HG03159 (cell line): ENCODE data around the gene MAPK13.
"Not testable (repeated sequence)": the region's sequence is repeated elsewhere in the genome, so short reads cannot be mapped to it uniquely, and the experiment has no call there.

Experiments
- ATAC-seq: cut with Tn5 transposase; IDR thresholded peaks from one replicate; pipeline ENCODE4 v1.9.1; 2021; ENCODE audit warnings: mild to moderate bottlenecking, moderate library complexity; ENCODE audit not compliant: unreplicated experiment

MAPK13 gene

DNA sequence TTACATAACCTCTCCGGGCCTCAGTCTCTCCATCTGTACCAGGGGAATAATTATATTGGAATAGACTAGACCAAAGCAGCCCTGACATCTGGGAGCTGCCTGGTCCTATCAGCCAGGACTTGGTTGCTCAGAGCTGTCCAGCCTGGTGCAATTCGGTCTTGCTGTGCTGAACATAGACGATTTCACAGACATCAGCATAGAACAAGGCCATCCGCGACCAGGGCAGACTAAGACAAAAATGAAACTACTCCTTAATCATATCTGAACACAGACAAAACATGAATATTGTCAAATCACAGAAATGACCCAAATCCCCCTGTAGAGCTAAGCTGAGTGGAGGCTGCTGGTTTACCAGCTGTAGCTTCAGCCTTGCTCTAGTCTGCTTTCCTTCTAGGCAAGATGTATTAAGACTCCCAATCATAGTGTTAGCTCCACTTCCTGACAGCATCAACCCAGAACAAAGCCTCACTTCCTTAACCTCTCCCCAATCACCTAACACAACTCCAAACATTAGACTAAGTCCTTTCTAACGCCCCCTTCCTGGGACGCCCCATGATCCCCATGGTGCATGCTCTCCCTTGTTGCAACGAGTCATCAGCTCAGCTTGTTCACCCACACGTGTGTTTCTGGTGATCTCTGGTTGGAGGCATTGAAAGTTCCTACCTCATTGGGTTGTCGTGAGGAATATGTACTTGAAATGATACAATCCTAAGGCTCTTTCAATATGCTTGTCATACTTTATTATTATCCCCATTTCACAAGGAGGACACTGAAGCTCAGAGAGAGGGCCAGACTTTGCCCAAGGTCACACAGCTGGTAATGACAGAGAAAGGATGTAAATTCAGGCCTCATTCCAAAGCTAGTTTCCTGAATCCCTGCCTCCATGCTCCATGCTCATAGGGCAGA lies 3.5 kb upstream of the MAPK13 start:
- no peak for ATAC-seq

DNA sequence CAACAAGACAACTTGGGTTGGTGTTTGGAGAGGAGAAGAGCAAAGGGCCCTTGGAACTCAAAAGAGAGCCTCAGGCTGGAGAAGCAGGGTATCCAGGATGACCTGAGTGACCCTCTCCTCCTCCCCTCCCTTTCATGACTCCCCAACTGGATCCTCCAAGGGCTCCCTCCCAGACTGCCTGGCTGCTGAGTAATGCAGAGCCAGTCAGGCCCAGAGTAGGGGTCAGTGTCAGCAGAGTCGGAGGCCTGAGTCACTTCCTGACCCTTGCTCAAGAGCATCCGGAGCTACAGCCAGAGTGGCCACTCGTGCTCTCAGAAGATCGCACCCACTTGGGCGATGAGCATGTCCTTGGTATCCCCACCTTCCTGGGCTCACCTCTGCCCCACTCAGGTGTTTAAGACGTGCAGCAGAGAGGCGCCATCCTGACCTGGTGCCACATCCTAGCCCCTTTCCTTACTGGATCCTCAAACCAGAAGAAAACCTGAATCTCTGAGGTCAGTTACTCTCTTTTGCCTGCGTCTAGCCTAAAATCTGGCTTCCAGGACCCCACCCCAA lies 2.8 kb upstream of the MAPK13 start:
- ATAC-seq = no peak

DNA sequence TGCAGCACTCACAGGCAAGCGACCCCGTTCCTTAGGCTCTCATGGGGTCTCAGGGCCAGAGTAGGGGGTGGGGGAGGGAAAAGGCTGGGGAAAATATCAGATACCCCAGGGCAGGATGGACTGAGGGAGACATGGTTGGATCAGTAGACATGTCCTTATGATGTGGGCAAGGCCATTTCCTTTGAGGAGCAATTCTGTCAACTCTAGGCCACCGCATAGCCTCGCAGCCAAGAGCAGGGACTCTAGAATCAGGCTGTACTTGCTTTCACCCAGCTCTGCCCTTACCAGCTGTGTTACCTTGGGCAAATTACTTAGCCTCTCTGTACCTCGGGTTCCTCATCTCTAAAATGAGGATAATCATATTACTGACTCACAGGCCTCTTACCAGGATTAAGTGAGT lies 2.2 kb upstream of the MAPK13 start:
- ATAC-seq = no peak

DNA sequence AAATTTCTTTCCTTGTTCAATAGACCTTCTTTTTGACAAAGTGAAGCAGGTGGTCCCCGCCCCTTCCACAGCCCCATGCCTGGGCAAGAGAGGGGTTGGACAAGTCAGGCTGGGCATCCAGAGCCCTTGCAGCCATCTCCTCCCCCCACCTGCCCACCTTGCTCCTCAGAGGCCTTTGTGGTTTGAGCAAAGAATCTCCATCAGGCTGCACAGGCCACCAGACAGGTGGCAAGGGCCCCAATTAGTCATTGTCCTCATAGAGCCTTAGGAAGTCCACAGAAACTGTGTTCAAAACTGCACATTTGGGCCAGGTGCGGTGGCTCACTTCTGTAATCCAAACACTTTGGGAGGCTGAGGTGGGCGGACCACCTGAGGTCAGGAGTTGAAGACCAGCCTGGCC lies 1.5 kb upstream of the MAPK13 start:
- ATAC-seq = no peak

DNA sequence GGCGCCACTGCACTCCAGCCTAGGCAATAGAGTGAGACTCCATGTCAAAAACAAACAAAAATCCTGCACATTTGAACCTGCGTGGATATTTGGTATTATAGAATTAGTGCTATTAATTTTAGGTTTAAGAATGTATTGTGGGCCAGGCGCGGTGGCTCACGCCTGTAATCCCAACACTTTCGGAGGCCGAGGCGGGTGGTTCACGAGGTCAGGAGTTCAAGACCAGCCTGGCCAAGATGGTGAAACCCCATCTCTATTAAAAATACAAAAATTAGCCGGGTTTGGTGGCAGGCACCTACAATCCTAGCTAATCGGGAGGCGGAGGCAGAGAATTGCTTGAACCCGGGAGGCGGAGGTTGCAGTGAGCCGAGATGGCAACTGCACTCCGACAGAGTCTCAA lies 979 bp upstream of the MAPK13 start:
- not testable (repeated sequence) for ATAC-seq

DNA sequence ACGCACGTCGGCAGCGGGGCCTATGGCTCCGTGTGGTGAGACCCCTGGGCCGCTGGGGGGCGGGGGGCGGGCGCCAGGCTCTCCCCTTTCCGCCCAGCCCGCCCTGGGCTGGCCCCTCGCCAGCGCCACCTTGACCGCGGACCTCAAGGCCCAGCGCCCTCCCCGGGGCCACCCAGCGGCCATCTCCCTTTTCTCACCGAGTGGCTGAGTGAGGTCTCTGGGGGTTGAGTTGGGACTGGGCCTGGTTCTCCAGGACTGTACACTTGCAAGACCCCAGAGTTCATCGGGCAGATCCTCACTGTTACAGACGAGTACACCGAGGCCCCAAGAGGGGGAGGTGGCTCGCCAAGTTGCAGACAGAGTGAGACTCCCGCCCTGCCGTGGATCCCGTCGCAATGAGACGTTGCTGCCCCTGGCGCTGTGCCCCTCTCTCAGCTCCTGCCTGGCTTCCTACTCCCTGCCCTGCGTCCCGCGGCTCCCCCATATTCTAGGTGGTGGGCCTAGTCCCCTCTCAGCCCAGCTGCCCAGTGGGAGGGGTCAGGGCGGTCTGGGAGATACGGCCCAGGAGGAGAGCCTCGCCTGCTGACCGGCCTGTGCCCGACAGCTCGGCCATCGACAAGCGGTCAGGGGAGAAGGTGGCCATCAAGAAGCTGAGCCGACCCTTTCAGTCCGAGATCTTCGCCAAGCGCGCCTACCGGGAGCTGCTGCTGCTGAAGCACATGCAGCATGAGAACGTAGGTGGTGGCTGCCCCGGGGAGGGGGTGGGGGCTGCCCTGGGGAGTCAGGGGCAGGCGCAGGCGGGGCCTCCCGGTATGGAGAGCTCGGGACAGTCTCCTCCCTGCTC lies 576 bp downstream of the MAPK13 start:
- peak; percentile 13 for ATAC-seq

DNA sequence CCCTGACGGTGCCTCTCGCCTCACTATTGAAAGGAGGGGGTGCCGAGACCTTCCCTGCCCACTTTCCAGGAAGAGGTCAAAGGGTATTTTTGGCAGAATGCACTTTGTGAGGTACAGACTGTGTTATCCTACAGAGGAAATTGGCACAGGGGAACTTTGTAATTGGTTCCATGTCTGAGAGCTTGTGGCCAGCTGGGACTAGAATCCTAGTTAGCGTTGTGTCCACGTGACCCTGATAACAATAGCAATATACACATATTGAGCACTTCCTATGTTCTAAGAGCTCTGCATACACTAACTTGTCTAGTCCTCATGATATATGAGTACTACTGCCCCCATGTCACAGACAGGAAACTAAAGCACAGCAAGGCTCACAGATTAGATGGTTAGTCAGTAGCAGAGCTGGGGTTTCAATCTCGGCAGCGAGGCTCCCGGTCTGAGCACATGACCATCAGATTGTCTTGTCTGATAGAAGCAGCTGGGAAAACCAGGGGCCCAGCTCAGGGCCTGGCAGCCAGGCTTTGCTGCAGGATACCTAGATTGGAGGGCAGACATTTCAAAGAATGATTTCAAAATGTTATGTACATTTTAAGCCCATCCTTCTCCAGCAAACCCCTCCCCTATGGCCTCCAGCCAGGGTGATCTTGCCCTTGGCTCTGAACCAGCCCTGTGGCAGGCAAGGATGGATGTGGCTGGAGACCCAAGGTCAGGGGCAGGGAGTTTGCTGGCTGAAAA lies 1.4 kb downstream of the MAPK13 start:
- ATAC-seq = peak; percentile 87

DNA sequence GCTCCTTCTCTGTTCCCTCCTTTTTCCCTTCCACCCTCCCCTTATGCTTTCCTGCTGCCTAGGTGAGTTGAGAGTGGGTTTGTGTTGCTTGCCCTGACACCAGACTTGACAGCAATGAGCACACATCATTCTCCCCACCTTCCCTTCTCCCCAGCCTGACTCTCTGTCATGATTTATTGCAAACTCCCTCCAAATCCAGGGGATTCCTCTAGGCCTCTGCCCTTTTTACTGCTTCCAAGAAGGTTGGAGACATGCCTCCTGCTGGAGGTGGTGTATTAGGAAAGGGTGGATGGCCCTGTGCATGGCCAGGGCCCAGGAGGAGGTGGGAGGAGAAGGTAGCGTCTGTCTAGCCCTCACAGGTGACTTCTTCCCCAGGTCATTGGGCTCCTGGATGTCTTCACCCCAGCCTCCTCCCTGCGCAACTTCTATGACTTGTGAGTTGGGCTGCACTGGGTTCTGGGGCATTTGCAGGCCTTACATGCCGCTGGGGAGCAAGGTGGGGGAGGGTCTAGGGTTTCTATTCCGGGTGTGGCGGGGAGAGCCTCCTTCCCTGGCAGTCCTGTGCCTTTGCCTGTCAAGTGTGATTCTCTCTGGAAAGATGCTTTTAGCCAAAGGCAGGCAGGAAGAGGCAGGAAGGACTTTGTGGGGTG lies 2.1 kb downstream of the MAPK13 start:
- ATAC-seq = no peak

DNA sequence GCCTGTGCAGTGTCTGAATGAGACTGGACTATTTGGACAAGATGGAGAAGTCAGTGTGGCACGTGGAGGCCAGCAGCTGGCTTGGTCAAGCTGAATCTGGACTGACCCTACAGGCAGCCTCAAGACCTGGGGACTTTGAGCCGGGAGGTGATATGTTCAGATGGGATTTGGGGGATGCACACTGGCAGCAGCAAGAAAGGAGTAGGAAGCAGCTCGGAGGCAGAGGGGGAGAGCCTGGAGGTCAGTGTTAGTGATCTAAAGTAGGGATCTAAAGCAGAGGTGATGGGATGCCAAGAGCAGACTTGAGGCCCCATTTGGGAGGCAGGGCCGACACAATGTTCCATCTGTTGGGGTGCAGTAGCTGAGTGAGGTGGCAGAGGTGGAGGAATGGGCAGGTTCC lies 2.8 kb downstream of the MAPK13 start:
- no peak for ATAC-seq

DNA sequence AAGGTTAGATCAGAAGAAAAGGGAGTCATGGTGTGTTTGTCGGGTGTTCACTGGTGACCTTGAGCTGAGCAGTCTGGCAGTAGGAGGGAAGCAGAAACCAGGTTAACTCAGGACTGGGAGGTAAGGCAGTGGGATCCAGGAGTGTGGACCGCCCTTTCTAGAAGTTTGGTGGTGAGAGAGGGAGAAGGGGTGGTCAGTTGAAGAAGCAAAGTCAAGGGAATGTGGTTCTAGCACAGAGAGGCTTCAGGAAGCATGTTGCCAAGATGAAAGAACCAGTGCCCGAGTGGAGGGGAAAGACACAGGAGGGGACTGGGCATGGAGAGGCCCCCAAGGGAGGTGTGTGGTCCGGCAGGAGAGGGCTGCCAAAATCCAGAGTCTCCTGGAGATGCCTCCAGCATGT lies 3.6 kb downstream of the MAPK13 start:
- ATAC-seq = no peak

DNA sequence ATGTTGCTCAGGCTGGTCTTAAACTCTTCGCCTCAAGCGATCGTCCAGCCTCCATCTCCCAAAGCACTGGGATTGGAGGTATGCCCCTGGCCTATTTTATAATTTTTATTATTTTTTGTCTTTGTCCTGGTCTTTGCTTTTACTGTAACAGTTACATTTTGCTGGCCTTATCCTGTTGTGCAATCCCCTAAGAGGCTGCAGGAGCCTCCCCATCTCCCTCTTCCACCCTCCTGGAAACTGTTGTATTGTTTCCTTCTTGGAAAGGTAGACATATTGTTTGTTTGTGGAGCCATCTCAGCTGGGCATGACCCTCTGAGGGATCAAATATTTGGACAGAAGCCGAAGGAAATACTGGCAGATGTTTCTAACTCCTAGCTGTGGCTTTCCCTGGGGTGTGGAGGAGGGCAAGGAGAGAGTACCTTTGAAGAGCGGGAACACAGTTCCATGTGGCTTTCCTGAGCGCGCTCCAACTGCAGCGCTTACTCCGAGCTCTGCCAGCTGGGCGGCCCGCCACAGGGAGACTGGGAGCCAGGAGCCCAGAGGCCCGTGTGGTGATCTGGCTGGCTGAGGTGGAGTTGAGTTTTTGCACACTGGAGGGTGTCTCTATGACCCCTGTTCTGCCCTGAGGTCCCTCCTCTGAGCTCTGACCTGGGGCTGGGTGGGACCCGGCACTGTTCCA lies 4.9 kb downstream of the MAPK13 start:
- no peak for ATAC-seq

DNA sequence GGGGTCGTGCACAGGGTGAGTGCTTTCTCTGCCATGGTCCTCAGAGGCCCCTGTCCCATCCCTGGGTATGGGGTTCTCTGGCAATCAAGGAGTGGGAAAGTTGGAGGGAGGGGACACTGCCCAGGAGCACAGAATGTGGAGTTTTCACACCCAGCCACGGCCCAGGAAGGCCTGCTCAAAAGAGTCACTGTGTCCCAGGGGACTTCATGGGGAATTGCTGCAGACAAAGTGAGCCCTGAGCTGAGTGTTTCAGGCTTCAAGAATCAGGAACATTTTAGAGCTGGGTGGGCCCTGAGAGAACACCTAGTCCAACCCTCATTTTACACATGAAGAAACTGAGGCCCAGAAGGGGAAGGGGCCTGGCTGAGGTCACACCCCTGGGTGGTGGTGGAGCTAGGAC lies 5.7 kb downstream of the MAPK13 start:
- no peak for ATAC-seq

DNA sequence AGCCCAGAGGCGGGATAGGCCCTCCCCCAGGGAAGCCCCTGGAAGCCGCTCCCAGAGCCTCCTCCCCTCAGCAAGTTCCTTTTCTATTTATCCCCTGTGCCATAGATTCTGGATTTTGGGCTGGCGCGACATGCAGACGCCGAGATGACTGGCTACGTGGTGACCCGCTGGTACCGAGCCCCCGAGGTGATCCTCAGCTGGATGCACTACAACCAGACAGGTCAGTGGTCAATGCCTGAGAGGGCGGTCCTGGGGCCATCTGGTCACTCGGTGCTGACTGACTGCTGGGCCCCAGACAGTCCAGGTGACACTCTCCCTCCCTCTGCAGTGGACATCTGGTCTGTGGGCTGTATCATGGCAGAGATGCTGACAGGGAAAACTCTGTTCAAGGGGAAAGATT lies 6.2 kb downstream of the MAPK13 start:
- no peak for ATAC-seq

DNA sequence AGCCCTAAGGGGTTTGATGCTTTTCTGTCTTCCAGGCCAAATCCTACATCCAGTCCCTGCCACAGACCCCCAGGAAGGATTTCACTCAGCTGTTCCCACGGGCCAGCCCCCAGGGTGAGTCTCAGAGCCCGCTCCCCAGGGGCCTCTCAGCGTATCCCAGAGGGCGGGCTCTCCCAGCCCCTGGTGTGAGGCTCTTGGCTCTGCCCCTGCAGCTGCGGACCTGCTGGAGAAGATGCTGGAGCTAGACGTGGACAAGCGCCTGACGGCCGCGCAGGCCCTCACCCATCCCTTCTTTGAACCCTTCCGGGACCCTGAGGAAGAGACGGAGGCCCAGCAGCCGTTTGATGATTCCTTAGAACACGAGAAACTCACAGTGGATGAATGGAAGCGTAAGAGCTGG lies 8.4 kb downstream of the MAPK13 start:
- ATAC-seq = no peak

DNA sequence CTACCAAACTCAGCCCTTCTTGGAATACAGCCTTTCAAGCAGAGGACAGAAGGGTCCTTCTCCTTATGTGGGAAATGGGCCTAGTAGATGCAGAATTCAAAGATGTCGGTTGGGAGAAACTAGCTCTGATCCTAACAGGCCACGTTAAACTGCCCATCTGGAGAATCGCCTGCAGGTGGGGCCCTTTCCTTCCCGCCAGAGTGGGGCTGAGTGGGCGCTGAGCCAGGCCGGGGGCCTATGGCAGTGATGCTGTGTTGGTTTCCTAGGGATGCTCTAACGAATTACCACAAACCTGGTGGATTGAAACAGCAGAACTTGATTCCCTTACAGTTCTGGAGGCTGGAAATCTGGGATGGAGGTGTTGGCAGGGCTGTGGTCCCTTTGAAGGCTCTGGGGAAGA lies 9.1 kb downstream of the MAPK13 start:
- ATAC-seq = no peak

DNA sequence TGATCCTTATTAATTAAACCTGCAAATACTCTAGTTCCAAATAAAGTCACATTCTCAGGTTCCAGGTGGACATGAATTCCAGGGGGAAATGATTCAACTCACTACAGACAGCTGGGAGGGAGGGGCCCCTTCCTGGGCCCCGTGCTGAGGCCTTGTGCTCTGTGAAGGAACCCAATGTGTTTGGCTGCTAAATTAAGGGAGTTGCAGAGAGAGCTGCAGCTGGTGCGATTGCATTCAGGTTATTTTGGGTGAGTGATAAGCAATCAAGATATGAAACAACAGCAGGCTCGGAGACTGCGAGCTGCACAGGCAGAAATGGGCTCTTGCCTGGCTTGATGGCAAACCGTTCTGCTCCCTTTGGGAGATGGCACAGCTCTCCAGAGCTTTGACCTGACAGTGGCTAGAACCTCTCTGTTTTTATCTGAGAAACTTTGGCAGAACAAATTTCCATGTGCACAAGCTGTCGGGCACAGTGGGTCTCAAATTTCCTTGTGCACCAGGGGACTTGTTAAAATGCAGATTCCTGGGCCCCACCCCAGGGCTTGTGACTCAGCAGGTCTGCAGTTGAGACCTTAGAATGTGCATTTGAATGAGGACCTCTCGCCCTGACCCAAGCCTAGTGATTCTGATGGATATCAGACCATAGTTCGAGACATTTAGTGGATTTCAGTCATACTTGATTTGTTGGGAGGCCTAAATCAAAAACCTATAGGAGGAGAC lies 9.8 kb downstream of the MAPK13 start:
- ATAC-seq = no peak

DNA sequence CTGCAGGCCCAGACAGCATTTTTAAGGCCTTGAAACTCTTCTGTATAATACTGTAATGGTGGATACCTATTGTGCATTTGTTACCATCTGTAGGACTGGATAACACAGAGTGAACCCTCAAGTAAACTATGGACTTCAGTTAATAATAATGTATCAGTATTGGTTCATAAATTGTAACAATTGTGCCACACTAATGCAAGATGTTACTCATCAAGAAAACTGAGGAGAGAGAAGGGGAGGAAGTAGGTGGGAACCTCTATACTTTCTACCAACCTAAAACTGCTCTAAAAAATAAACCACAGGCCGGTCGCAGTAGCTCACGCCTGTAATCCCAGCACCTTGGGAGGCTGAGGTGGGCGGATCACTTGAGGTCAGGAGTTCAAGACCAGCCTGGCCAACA lies 10.8 kb downstream of the MAPK13 start:
- ATAC-seq = no peak

DNA sequence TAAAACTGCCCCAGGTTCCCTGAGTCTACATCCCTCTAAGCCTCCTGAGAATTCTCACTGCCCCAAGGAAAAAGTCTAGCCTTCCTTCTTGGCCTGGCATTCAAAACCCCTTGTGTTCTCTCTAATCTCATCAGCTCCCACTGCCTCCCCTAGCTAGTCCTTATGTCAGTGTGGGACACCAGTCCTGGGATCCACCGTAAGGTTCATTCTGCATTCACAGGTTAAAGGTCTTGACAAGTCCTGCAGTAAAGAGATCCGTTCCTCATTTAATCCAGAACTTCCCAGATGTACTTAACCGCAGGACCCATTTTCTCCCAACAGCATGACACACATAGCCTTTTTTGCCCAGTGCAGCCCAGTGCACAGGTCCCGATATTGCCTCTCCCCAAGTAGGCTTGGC lies 11.6 kb downstream of the MAPK13 start:
- ATAC-seq = no peak
